Smooth muscle cell (in vitro differentiated cells): Measurements from ENCODE around the gene MYOT. TPM values are rescaled to one million over a fixed set of nuclear protein-coding genes. Genes with fewer than 3 reads are reported as not detected.
A peak's percentile ranks its signal among the peaks of the same experiment; 100 is the strongest.

Experiments
- DNase-seq: peaks from one replicate; lab custom pipeline; 2025; ENCODE audit not compliant: unreplicated experiment; lab: John Stamatoyannopoulos, UW
- H2AFZ ChIP-seq: fragments of 200-600 bp; sonication (generic); 2 replicates; pipeline ENCODE4 v1.6.0; 2016; ENCODE audit warnings: antibody characterized with exemption, low read depth, mild to moderate bottlenecking
- H3F3A ChIP-seq: fragments of 200-600 bp; sonication (generic); 2 replicates; pipeline ENCODE4 v1.6.0; 2017; ENCODE audit warnings: antibody characterized with exemption, low read depth
- H3K27ac ChIP-seq: fragments of 200-600 bp; sonication (generic); 2 replicates; pipeline ENCODE4 v1.5.1; 2016; ENCODE audit warnings: low read depth, mild to moderate bottlenecking
- H3K27me3 ChIP-seq: fragments of 200-600 bp; sonication (generic); 2 replicates; pipeline ENCODE4 v1.6.1; 2016; ENCODE audit warnings: low read depth, mild to moderate bottlenecking
- H3K36me3 ChIP-seq: fragments of 200-600 bp; sonication (generic); 2 replicates; pipeline ENCODE4 v1.5.1; 2016; ENCODE audit warnings: low read depth
- H3K4me1 ChIP-seq: fragments of 200-600 bp; sonication (generic); 2 replicates; pipeline ENCODE4 v1.5.1; 2016; ENCODE audit warnings: low read depth
- H3K4me2 ChIP-seq: fragments of 200-600 bp; sonication (generic); 2 replicates; pipeline ENCODE4 v1.6.0; 2016; ENCODE audit warnings: mild to moderate bottlenecking
- H3K4me3 ChIP-seq: fragments of 200-600 bp; sonication (generic); 2 replicates; pipeline ENCODE4 v1.5.1; 2016; ENCODE audit warnings: mild to moderate bottlenecking
- H3K79me2 ChIP-seq: fragments of 200-600 bp; sonication (generic); 2 replicates; pipeline ENCODE4 v1.6.0; 2016; ENCODE audit warnings: low read depth, mild to moderate bottlenecking
- H3K9ac ChIP-seq: fragments of 200-600 bp; sonication (generic); 2 replicates; pipeline ENCODE4 v1.6.0; 2016; ENCODE audit warnings: low read depth
- H3K9me3 ChIP-seq: fragments of 200-600 bp; sonication (generic); replicated peaks from 2 replicates; pipeline ENCODE4 v1.5.1; 2016; ENCODE audit warnings: low read depth
- H4K20me1 ChIP-seq: fragments of 200-600 bp; sonication (generic); 2 replicates; pipeline ENCODE4 v1.6.0; 2016; ENCODE audit warnings: low read depth
- WGBS: methylation state at CpG from one replicate; pipeline ENCODE4 v1.1.7; 2016; ENCODE audit warnings: low lambda C conversion rate; 5-methylcytosine and 5-hydroxymethylcytosine counted together
- polyA plus RNA-seq: library from polyadenylated mRNA; unstranded; fragments of >200 nt; fragmentation: Nextera tagmentation; extraction: Ambion mirVana; gene quantifications from 2 replicates; pipeline ENCODE4 v1.2.1, GENCODE V29; 2016
- total RNA-seq: library from RNA; depleted of rRNA; stranded (reverse); fragments of >200 nt; gene quantifications from 2 replicates; pipeline ENCODE4 v1.2.3, GENCODE V29; 2014
- TF ChIP-seq, protein P1 (sequence below): fragments of 200-600 bp; sonication (generic); IDR thresholded peaks from 2 replicates; pipeline ENCODE4 v1.5.1; 2017; ENCODE audit warnings: borderline replicate concordance, mild to moderate bottlenecking, antibody characterized with exemption; ENCODE audit not compliant: insufficient read depth, poor library complexity, severe bottlenecking

Gene MYOT
- total and polyA plus RNA-seq, 2 experiments from 2014 or later, result 0.29 TPM; not detected in 1

DNA sequence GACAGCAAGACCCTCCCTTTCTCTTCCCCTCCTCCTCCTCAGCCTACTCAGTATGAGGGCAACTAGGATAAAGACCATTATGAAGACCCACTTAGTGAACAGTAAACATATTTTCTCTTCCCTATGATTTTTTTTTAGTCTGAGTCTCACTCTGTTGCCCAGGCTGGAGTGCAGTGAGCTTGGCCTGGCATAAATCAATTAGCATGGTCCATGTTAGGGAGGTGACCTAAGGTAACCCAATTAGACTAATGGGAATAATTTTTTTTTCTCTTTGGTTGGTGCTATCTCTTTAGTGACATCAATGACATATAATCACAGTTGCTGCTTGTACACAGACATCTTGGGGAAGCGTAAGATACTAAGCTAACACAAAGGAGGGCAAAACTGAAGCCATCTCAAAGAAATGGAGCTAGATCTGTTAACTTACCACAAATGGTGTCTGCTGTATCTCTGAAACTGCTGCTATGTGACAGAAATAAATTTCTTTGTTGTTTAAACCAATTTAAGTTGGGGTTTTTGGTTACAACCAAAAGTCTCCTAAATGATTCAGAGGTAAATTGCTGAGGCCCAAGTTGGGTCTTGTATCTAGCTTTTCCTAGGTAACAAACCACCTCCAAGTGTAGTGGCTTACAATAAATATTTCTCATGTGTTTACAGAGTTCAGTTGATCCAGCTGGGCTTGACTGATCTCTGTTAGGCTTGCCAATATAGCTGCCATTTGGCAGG, 34.9 kb downstream of the MYOT start:
- Histone ChIP-seq H4K20me1 (no peaks in the 10 kb centered on the region), H3F3A (no peaks in the 10 kb centered on the region), H3K27ac (no peak overlapping the region), H3K9ac (no peak overlapping the region), H3K4me1 (no peaks in the 10 kb centered on the region), H3K27me3 (no peaks in the 10 kb centered on the region), H3K36me3 (no peaks in the 10 kb centered on the region), H2AFZ (no peak overlapping the region), H3K79me2 (no peaks in the 10 kb centered on the region), H3K9me3 (no peaks in the 10 kb centered on the region), H3K4me3 (no peak overlapping the region), H3K4me2 (no peak overlapping the region)
- WGBS, result 93% methylated on average over 1 of the region's 1 CpG
- TF ChIP-seq, protein P1, sequence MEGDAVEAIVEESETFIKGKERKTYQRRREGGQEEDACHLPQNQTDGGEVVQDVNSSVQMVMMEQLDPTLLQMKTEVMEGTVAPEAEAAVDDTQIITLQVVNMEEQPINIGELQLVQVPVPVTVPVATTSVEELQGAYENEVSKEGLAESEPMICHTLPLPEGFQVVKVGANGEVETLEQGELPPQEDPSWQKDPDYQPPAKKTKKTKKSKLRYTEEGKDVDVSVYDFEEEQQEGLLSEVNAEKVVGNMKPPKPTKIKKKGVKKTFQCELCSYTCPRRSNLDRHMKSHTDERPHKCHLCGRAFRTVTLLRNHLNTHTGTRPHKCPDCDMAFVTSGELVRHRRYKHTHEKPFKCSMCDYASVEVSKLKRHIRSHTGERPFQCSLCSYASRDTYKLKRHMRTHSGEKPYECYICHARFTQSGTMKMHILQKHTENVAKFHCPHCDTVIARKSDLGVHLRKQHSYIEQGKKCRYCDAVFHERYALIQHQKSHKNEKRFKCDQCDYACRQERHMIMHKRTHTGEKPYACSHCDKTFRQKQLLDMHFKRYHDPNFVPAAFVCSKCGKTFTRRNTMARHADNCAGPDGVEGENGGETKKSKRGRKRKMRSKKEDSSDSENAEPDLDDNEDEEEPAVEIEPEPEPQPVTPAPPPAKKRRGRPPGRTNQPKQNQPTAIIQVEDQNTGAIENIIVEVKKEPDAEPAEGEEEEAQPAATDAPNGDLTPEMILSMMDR, result no peak
- DNase-seq, result no peak

DNA sequence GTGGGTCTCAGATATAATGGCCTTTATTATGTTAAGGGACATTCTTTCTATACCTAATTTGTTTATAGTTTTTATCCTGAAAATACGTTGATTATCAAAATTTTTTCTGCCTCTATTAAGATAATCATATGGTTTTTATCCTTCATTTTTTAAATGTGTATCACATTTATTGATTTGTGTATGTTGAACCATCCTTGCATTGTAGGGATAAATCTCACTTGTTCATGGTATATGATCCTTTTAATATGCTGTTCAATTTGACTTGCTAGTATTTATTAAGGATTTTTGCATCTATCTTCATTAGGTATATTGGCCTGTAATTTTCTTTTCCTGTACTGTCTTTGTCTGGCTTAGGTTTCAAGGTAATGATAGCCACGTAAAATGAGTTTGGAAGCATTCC, 47.1 kb downstream of the MYOT start:
- Histone ChIP-seq H4K20me1 (no peaks in the 10 kb centered on the region), H3K4me2 (no peak overlapping the region), H3K27ac (no peak overlapping the region), H3K79me2 (no peaks in the 10 kb centered on the region), H3K27me3 (no peaks in the 10 kb centered on the region), H3K36me3 (no peaks in the 10 kb centered on the region), H3K9me3 (no peaks in the 10 kb centered on the region), H3K4me1 (no peaks in the 10 kb centered on the region), H3K4me3 (no peak overlapping the region), H2AFZ (no peak overlapping the region), H3K9ac (no peak overlapping the region), H3F3A (no peaks in the 10 kb centered on the region)
- no peak for DNase-seq
- 88% methylated on average over 2 of the region's 2 CpGs for WGBS
- TF ChIP-seq, protein P1, result no peak

DNA sequence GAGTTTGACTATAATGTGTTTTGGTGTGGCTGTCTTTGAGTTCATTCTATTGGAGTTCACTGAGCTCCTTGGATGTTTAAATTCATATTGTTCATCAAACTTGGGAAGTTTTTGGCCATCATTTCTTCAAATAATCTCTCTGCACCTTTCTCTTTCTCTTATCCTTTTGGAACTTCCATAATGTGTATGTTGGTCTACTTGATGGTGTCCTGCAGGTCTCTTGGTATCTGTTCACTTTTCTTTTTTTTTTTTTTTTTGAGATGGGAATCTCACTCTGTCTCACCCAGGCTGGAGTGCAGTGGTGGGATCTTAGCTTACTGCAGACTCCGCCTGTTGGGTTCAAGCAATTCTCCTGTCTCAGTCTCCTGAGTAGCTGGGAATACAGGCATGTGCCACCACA, 49.3 kb downstream of the MYOT start:
- DNase-seq, result no peak
- Histone ChIP-seq H4K20me1 (no peaks in the 10 kb centered on the region), H2AFZ (no peak overlapping the region), H3K4me3 (no peak overlapping the region), H3K4me1 (peaks cover 5% of the 10 kb centered on the region), H3K27me3 (no peaks in the 10 kb centered on the region), H3K79me2 (no peaks in the 10 kb centered on the region), H3K36me3 (no peaks in the 10 kb centered on the region), H3K9ac (no peak overlapping the region), H3F3A (no peaks in the 10 kb centered on the region), H3K9me3 (no peaks in the 10 kb centered on the region), H3K4me2 (no peak overlapping the region), H3K27ac (no peak overlapping the region)
- TF ChIP-seq, protein P1, result no peak
- WGBS, result 100% methylated on average over 1 of the region's 1 CpG

DNA sequence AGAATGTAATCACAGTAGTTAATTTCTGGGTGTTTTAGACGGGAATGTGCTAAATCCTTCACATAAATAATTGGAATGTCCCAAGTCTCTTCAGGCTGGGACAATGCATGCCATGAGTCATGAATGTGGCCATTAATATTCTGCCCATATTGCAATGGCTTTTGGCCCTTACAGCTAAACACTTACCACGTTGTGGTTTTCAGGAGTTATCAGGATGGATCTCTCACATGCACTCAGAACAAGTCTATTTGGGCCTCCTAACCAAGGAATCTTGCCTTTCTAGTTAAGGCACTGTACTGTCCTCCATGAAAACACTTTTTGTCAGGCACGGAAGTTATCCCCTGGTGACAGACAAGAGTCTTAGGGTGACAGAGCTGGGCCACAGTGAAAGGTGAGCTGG, 54.3 kb downstream of the MYOT start:
- DNase-seq, result no peak
- H3K4me2 ChIP-seq, result peak overlapping the region; percentile 8

More for the DNA sequence above, 54.3 kb downstream of the MYOT start:
- Histone ChIP-seq H3F3A (no peaks in the 10 kb centered on the region), H2AFZ (no peak overlapping the region), H3K36me3 (no peaks in the 10 kb centered on the region), H3K27me3 (no peaks in the 10 kb centered on the region), H3K9ac (no peak overlapping the region), H3K79me2 (no peaks in the 10 kb centered on the region), H4K20me1 (no peaks in the 10 kb centered on the region), H3K4me3 (no peak overlapping the region), H3K4me1 (peaks cover 5% of the 10 kb centered on the region), H3K27ac (peak overlapping the region; percentile 22), H3K9me3 (no peaks in the 10 kb centered on the region)
- WGBS, result 19% methylated on average over 3 of the region's 3 CpGs
- TF ChIP-seq, protein P1, result no peak
